Left cardiac atrium (tissue), 4 donors: Measurements from ENCODE around the gene SAA4. TPM values are rescaled to one million over a fixed set of nuclear protein-coding genes. Genes with fewer than 3 reads are reported as not detected.
"Not testable (repeated sequence)": the region's sequence is repeated elsewhere in the genome, so short reads cannot be mapped to it uniquely, and the experiment has no call there.

Experiments used
- ATAC-seq, 2 donors: fragments of 200-7000 bp; cut with Tn5 transposase; one replicate each; pipeline ENCODE4 v1.9.1; 2020; ENCODE audit warnings: mild to moderate bottlenecking in 2 of 2, moderate library complexity in 2 of 2
- DNase-seq: peaks from one replicate; pipeline ENCODE4 v3.0.0-alpha.2; 2020
- intact Hi-C, 2 donors: fragments of 100-400 bp; cut with DNase I; formaldehyde crosslinking; loops; one replicate each; pipeline versions ENCODE4 v1.14.1 to v1.15.1; 2022 to 2023
- total RNA-seq, 2 donors: library from RNA; stranded (reverse); fragmentation: NEBNext Ultra II Directional; extraction: Animal tissue kit (Norgen Biotek cat#: 25700); gene quantifications; one replicate each; pipeline ENCODE4 v1.2.1, GENCODE V29; 2021
- donor health status: DM: no; HTN: yes; CAD: no.
- donor health status: DM: no; HTN: yes; CAD: no; lungs with severe emphysema.
- donor health status: DM: yes; HTN: yes; CAD: no.
- donor health status: Dilated cardiomyopathy.

SAA4 gene
- total RNA-seq, 2 donors from 2014 or later = 0.94 TPM; not detected in 1

- DNase-seq (no peak), ATAC-seq (no peak)
- intact Hi-C loops = no loop called here
These were observed 16.6 kb upstream of the SAA4 start for GRCh38 chr11:18253233-18253632.

DNA sequence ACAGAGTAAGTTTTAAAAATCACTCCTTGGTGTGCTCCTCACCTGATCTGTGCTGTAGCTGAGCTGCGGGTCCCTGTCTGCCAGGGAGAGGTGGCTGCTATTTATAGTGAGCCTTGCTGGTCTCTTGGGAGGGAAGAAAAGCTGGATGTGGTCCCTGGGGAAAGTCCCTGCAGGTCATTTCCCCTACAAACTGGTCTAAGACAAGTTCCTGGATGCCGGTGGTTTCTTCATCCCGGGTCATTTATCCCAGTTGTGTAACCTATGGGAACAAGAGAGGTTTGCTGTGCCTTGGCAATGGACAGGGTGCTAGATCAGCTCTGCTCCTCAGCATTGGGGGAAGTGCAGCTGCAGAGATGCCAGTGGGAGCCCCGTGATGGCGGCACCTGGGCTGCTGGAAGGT is 12.0 kb upstream of the SAA4 start, which contains the start of gene SAA2:
TSS of gene SAA2 (minus strand) at position 108 of the 400 bp plus-strand sequence. CDS start 657 bp downstream, outside the sequence.
- peak in 1 of 2 donors; percentile 34 for ATAC-seq
- intact Hi-C loops = no loop called here
- no peak for DNase-seq

GRCh38 chr11:18247191-18247581 is 10.6 kb upstream of the SAA4 start:
- intact Hi-C loops, ATAC-seq, DNase-seq: not testable (repeated sequence)

- peak in 1 of 2 donors; percentile 27 for ATAC-seq
- intact Hi-C loops, DNase-seq: not testable (repeated sequence)
These were observed 10.0 kb upstream of the SAA4 start for GRCh38 chr11:18246379-18247190.

GRCh38 chr11:18245396-18245795 is 8.8 kb upstream of the SAA4 start:
- DNase-seq = no peak
- intact Hi-C loops = no loop called here
- ATAC-seq = no peak

DNA sequence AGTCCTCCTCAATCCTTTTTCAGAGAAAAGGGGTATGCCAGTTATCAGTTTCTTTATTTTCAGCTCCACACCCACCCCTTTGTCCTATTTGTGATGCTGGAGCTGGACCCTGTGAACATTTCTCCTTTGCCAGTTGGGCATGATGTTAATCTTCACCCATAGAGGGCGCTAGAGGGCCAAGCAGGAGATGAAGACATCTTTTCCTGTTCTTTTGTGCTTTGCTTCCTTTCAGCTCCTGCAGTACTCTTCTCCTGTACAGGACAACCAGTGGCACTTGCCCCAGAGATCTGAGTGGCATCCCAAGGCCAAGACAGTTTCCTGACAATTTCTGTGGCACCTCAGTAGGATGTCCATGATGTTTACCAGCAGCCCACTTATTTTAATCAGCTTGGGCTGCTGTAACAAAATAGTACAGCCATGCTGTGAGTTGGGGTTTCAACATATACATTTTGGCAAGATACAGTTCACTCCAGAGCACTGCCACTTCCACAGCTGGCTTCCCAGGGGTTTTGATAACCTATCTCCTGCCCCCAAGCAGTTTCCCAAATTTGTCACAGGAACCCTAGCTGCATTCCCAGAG is 7.3 kb upstream of the SAA4 start:
- ATAC-seq (no peak), DNase-seq (no peak)

GRCh38 chr11:18239655-18240054 is 3.1 kb upstream of the SAA4 start:
- ATAC-seq (no peak), DNase-seq (no peak)
- intact Hi-C loops = no loop called here

More for the DNA sequence above, 7.3 kb upstream of the SAA4 start:
- intact Hi-C loops = no loop called here

- DNase-seq (no peak), ATAC-seq (no peak)
- intact Hi-C loops = no loop called here
These were observed 938 bp downstream of the SAA4 start for GRCh38 chr11:18235394-18236334.

DNA sequence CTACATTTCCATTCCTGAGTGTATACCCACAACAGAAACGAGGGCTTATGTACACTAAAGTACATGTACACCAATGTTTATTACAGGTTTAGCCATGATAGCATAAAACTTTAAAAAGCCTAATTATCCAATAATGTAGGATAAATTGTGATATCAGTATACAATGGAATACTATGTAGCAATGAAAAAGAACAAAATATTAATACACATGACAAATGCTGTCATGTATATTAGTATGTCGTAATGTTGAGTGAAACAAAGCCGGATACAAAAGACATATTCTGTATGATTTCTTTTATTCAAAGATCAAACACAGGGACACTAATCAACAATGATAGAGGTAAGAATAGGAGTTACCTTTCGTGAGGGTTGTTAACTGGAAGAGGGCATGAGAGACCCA is 2.7 kb downstream of the SAA4 start:
- intact Hi-C loops = no loop called here
- DNase-seq = no peak
- no peak for ATAC-seq

DNA sequence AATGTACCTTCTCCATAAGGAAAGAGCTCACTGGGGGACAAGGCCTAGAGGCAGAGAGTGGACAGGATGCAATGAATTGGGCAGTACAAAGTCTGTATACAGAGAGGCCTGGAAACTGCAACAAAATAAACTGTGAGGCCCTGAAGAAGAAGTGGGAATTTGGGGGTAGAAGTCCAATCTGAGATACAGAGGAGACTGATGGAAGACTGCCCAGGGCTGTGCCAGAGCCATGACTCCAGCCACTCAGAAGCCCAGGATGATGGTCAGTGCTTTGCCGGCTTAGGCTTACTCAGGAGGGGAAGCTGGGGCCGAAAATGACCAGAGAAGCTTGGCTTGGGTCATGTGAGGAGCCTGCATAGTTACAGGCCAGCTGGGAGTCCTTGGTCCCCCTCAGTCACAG is 5.7 kb downstream of the SAA4 start:
- no peak for ATAC-seq
- DNase-seq = no peak
- intact Hi-C loops = no loop called here

- DNase-seq (no peak), ATAC-seq (no peak)
- intact Hi-C loops = no loop called here
These were observed 7.1 kb downstream of the SAA4 start for GRCh38 chr11:18229501-18229900.

DNA sequence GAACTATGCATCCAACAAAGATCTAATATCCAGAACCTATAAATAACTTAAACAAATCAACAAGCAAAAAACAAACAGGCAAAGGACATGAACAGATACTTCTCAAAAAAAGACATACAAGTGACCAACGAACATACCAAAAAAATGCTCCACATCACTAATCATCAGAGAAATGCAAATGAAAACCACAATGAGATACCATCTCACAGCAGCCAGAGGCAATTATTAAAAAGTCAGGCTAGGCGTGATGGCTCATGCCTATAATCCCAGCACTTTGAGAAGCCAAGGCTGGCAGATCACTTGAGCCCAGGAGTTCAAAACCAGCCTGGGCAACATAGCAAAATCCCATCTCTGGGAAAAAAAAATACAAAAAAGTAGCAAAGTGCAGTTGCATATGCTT is 10.7 kb downstream of the SAA4 start:
- ATAC-seq = no peak
- DNase-seq = no peak
- intact Hi-C loops = no loop called here

GRCh38 chr11:18223591-18224387 is 12.8 kb downstream of the SAA4 start:
- no peak for DNase-seq
- no peak for ATAC-seq
- intact Hi-C loops = no loop called here

GRCh38 chr11:18222814-18223421 is 13.7 kb downstream of the SAA4 start:
- ATAC-seq = no peak
- DNase-seq = no peak
- intact Hi-C loops = no loop called here

DNA sequence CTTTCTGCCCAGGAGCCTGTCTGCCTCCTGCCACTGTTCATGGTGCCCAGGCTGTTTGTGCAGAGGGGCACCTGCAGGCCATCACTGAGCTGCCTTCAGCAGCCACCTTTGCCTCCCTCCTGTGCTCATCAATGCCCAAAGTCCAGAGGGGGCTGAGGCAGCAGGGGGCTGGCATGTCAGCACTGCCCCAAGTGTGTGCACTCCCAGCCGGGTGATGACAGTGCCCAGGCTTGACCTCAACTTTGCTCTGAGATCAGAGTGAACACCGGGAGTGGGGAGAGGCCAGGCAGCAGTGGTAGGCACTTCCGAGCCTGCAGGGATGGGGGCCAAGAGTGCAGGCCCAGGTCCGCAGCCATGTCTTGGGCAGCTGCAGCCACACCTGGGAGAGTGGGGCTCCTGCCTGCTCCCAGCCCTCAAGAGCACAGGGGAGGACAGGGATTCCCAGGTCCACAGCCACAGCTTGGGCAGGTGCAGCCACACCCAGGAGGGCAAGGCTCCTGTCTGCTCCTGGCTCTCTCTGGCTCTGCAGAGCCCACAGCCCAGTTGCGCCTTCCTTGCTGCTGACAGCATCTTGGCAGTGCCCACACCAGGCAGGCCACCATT is 15.2 kb downstream of the SAA4 start:
- intact Hi-C loops = no loop called here
- ATAC-seq = no peak
- no peak for DNase-seq

GRCh38 chr11:18209058-18209457 is 27.5 kb downstream of the SAA4 start:
- intact Hi-C loops = no loop called here
- no peak for DNase-seq
- ATAC-seq = no peak

- ATAC-seq (no peak), DNase-seq (no peak)
- intact Hi-C loops = no loop called here
These were observed 31.8 kb downstream of the SAA4 start for GRCh38 chr11:18204771-18205170.

DNA sequence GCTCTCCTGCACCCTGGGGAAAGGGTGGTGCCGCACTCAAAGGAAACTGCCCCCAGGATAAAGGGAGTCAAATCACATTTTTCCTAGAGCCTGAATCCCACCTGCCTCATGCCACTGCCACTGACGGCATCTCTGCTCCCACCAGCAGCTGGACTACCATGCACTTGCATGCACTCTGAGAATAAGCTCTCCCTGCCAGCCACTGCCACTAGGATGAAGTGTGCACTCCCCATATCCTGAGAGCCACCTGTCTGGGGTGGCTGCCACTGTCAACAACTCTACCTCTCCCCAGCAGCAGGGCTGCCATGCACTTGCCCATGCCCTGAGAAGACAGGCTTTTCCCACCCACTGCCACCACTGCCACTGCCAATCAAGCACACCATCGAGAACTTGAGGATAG is 32.4 kb downstream of the SAA4 start:
- DNase-seq (no peak), ATAC-seq (no peak)
- intact Hi-C loops = no loop called here
